GM12873 (cell line): ENCODE measurements around the gene ISX.
A peak's percentile ranks its signal among the peaks of the same experiment; 100 is the strongest.

ENCODE experiments used
- TF ChIP-seq, protein P1 (sequence below): IDR thresholded peaks from 2 replicates; pipeline ENCODE4 v1.5.1; 2012; ENCODE audit warnings: low read depth, mild to moderate bottlenecking, moderate library complexity, low read length, control low read depth; ENCODE audit not compliant: insufficient read depth; ENCODE audit errors: missing control alignments

ISX gene

GRCh38 chr22:35098921-35099320, 33.0 kb downstream of the ISX start:
- TF ChIP-seq, protein P1, sequence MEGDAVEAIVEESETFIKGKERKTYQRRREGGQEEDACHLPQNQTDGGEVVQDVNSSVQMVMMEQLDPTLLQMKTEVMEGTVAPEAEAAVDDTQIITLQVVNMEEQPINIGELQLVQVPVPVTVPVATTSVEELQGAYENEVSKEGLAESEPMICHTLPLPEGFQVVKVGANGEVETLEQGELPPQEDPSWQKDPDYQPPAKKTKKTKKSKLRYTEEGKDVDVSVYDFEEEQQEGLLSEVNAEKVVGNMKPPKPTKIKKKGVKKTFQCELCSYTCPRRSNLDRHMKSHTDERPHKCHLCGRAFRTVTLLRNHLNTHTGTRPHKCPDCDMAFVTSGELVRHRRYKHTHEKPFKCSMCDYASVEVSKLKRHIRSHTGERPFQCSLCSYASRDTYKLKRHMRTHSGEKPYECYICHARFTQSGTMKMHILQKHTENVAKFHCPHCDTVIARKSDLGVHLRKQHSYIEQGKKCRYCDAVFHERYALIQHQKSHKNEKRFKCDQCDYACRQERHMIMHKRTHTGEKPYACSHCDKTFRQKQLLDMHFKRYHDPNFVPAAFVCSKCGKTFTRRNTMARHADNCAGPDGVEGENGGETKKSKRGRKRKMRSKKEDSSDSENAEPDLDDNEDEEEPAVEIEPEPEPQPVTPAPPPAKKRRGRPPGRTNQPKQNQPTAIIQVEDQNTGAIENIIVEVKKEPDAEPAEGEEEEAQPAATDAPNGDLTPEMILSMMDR = no peak

DNA sequence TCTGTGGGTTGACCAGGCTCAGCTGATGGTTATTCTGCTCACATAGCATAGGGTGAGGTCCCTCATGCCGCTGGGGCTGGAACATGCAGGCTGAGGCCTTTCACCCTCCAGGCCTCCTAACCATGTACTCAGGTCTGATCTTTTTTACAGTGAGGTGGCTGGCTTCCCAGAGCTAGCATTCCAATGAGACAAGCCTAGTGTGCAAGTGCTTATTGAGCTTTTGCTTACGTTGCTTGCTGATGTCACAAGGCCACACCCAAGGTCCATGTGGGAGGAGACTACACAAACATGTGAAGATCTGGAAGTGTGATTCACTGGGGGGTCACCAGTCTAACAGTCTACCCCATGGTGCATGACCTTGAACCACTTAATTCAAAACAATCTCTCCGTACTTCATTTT, 33.9 kb downstream of the ISX start:
- TF ChIP-seq, protein P1 = no peak

DNA sequence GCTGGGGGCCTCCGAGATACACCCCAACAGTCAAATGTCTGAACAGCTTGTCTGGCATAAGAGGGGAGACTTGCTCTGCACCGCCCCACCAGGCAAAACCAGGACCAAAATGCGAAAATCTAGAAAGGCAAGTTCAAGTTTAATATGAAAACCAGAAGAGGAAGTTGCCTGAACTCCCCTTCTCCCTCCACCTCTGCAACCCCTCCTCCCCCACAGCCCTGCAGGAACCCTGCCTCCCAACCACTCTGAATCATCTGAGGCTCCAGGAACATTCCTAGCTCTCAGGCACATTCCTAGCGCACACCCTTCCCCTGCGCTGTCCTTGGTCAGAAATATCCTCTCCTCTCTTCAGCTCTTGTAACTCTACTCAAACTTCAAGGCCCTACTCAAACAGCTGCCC, 36.7 kb downstream of the ISX start:
- TF ChIP-seq, protein P1 = peak; percentile 53

GRCh38 chr22:35103761-35104160, 37.8 kb downstream of the ISX start:
- TF ChIP-seq, protein P1 = no peak

GRCh38 chr22:35104491-35104890, 38.5 kb downstream of the ISX start:
- TF ChIP-seq, protein P1 = no peak

DNA sequence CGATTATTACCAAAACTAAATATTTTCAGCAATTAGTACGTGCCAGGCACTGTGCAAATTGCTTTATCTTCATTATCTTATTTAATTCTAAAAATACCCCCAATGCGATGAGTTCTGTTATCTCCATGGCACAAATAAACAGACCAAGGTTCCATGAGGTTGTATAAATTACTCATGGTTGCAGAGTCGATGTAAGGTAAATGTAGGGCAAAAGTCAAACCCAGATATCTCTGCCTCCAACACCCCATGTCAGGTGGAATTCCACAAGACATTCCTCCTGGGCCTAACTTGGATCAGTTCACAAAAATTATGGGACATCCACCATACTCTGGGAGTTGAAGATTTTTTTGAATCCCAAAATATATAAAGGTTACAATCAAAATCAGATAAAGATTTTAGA, 43.7 kb downstream of the ISX start:
- TF ChIP-seq, protein P1 = no peak

- TF ChIP-seq, protein P1 = no peak
These were observed 45.3 kb downstream of the ISX start for GRCh38 chr22:35111244-35111643.
